H1 (cell line): ENCODE data around the gene IGFALS. TPM values are rescaled to one million over a fixed set of nuclear protein-coding genes. Genes with fewer than 3 reads are reported as not detected.

Source experiments
- BRCA1 ChIP-seq: IDR thresholded peaks from 2 replicates; pipeline ENCODE4 v1.6.1; 2012; ENCODE audit warnings: low read depth, low read length, improper control_type of control experiment
- CHD7 ChIP-seq: fragments of 300-600 bp; sonication (generic); IDR thresholded peaks from 2 replicates; pipeline ENCODE4 v1.7.1; 2012; ENCODE audit warnings: low read length, moderate library complexity, mild to moderate bottlenecking, inconsistent platforms; ENCODE audit not compliant: insufficient replicate concordance
- KDM5A ChIP-seq: fragments of 200-600 bp; IDR thresholded peaks from 2 replicates; pipeline ENCODE4 v1.7.1; 2012; ENCODE audit warnings: mild to moderate bottlenecking, low read length, inconsistent platforms, mixed read lengths
- NANOG ChIP-seq: IDR thresholded peaks from 2 replicates; pipeline ENCODE4 v1.6.1; 2011; ENCODE audit warnings: low read length, low read depth, mild to moderate bottlenecking, inconsistent platforms; ENCODE audit not compliant: insufficient read depth, poor library complexity, severe bottlenecking
- NRF1 ChIP-seq: IDR thresholded peaks from 2 replicates; pipeline ENCODE4 v1.6.1; 2011; ENCODE audit warnings: mild to moderate bottlenecking, low read depth, low read length, improper control_type of control experiment
- RFX5 ChIP-seq: IDR thresholded peaks from 2 replicates; pipeline ENCODE4 v1.6.1; 2011; ENCODE audit warnings: low read depth, low read length, improper control_type of control experiment, borderline replicate concordance
- TAF1 ChIP-seq: IDR thresholded peaks from 2 replicates; pipeline ENCODE4 v1.6.1; 2011; ENCODE audit warnings: mild to moderate bottlenecking, low read depth, low read length
- USF2 ChIP-seq: IDR thresholded peaks from 2 replicates; pipeline ENCODE4 v1.6.1; 2011; ENCODE audit warnings: low read length, improper control_type of control experiment
- polyA plus RNA-seq, 7 experiments: library from polyadenylated mRNA; depleted of rRNA in 3 of 7; stranded (reverse) in 5 of 7; unstranded in 2 of 7; fragments of >200 nt in 5 of 7; fragments of 200-250 nt in 2 of 7; gene quantifications; 1 replicate in 5 of 7; 2 replicates in 1 of 7; 4 replicates in 1 of 7; pipeline versions ENCODE4 v1.2.1 to v1.2.3, GENCODE V29; 2011 to 2013; ENCODE audit warnings: missing spikeins in 2 of 7, mixed read lengths in 2 of 7
- total RNA-seq: library from RNA; stranded (reverse); fragmentation: NEBNext Ultra II Directional; extraction: Animal tissue kit (Norgen Biotek cat#: 25700); gene quantifications from 2 replicates; pipeline ENCODE4 v1.2.1, GENCODE V29; 2021

Gene IGFALS
- total and polyA plus RNA-seq, 2 of the 8 experiments (the other 6 are each of a cell fraction or from before 2014, with no cell fraction given): not detected

- TF ChIP-seq CHD7: no peak
- TF ChIP-seq KDM5A: no peak
- no peak for TF ChIP-seq USF2
- TF ChIP-seq NANOG: no peak
- TF ChIP-seq NRF1: no peak
- no peak for TF ChIP-seq RFX5
- no peak for TF ChIP-seq BRCA1
- TF ChIP-seq TAF1: no peak
These were observed 29.7 kb downstream of the IGFALS start (continued) for GRCh38 chr16:1763521-1764511.
